Measurements from ENCODE around the gene EIF3F. TPM values are rescaled to one million over a fixed set of nuclear protein-coding genes. Genes with fewer than 3 reads are reported as not detected.

The EIF3F gene
- total RNA-seq, 2 experiments from 2014 or later: 314 to 316 TPM

GRCh38 chr11:8036986-8037385, 49.8 kb downstream of the EIF3F start:
- no peak for DNase-seq
- Mint-ChIP-seq H3K36me3 (no peaks in the 10 kb centered on the region), H3K27me3 (peaks cover 19% of the 10 kb centered on the region), H3K4me1 (peaks cover 3% of the 10 kb centered on the region), H3K9me3 (no peaks in the 10 kb centered on the region), H3K27ac (no peak overlapping the region), H3K4me3 (no peak overlapping the region)

- DNase-seq: no peak
- H3K4me3 Mint-ChIP-seq: no peak overlapping the region
- H3K4me1 Mint-ChIP-seq: no peaks in the 10 kb centered on the region
- H3K36me3 Mint-ChIP-seq: no peaks in the 10 kb centered on the region
- no peak overlapping the region for H3K27ac Mint-ChIP-seq
- peaks cover 12% of the 10 kb centered on the region for H3K27me3 Mint-ChIP-seq
- no peaks in the 10 kb centered on the region for H3K9me3 Mint-ChIP-seq
Observed at GRCh38 chr11:8038393-8038792, 51.3 kb downstream of the EIF3F start.

GRCh38 chr11:8038811-8039529, 51.8 kb downstream of the EIF3F start:
- no peak overlapping the region for H3K27ac Mint-ChIP-seq
- no peaks in the 10 kb centered on the region for H3K36me3 Mint-ChIP-seq
- peaks cover 10% of the 10 kb centered on the region for H3K27me3 Mint-ChIP-seq
- H3K9me3 Mint-ChIP-seq: no peaks in the 10 kb centered on the region
- DNase-seq: no peak
- H3K4me1 Mint-ChIP-seq: no peaks in the 10 kb centered on the region
- H3K4me3 Mint-ChIP-seq: no peak overlapping the region

- no peaks in the 10 kb centered on the region for H3K36me3 Mint-ChIP-seq
- H3K27me3 Mint-ChIP-seq: peaks cover 10% of the 10 kb centered on the region
- no peak overlapping the region for H3K4me3 Mint-ChIP-seq
Observed at GRCh38 chr11:8039530-8040260, 52.6 kb downstream of the EIF3F start.

GRCh38 chr11:8040261-8040920, 53.3 kb downstream of the EIF3F start:
- no peaks in the 10 kb centered on the region for H3K36me3 Mint-ChIP-seq
- H3K4me1 Mint-ChIP-seq: no peaks in the 10 kb centered on the region
- H3K27me3 Mint-ChIP-seq: peaks cover 16% of the 10 kb centered on the region
- no peak overlapping the region for H3K27ac Mint-ChIP-seq
- no peaks in the 10 kb centered on the region for H3K9me3 Mint-ChIP-seq
- H3K4me3 Mint-ChIP-seq: no peak overlapping the region
- no peak for DNase-seq

More at GRCh38 chr11:8039530-8040260, 52.6 kb downstream of the EIF3F start:
- Mint-ChIP-seq H3K27ac (no peak overlapping the region), H3K4me1 (no peaks in the 10 kb centered on the region), H3K9me3 (no peaks in the 10 kb centered on the region)
- no peak for DNase-seq

- no peak overlapping the region for H3K4me3 Mint-ChIP-seq
- no peak overlapping the region for H3K27ac Mint-ChIP-seq
- no peak for DNase-seq
- H3K4me1 Mint-ChIP-seq: no peaks in the 10 kb centered on the region
- H3K36me3 Mint-ChIP-seq: no peaks in the 10 kb centered on the region
- no peaks in the 10 kb centered on the region for H3K9me3 Mint-ChIP-seq
- peaks cover 16% of the 10 kb centered on the region for H3K27me3 Mint-ChIP-seq
Observed at GRCh38 chr11:8040921-8041285, 53.8 kb downstream of the EIF3F start.

- Mint-ChIP-seq H3K4me1 (no peaks in the 10 kb centered on the region), H3K36me3 (no peaks in the 10 kb centered on the region), H3K4me3 (no peak overlapping the region), H3K27ac (no peak overlapping the region), H3K9me3 (no peaks in the 10 kb centered on the region), H3K27me3 (peaks cover 16% of the 10 kb centered on the region)
- no peak for DNase-seq
Observed at GRCh38 chr11:8041576-8041975, 54.4 kb downstream of the EIF3F start.

- H3K36me3 Mint-ChIP-seq: no peaks in the 10 kb centered on the region
- peaks cover 16% of the 10 kb centered on the region for H3K27me3 Mint-ChIP-seq
- no peak for DNase-seq
- no peaks in the 10 kb centered on the region for H3K9me3 Mint-ChIP-seq
- H3K27ac Mint-ChIP-seq: no peak overlapping the region
- no peak overlapping the region for H3K4me3 Mint-ChIP-seq
- H3K4me1 Mint-ChIP-seq: no peaks in the 10 kb centered on the region
Observed at GRCh38 chr11:8043756-8044155, 56.6 kb downstream of the EIF3F start.

- no peaks in the 10 kb centered on the region for H3K36me3 Mint-ChIP-seq
- no peaks in the 10 kb centered on the region for H3K9me3 Mint-ChIP-seq
- H3K27me3 Mint-ChIP-seq: peaks cover 17% of the 10 kb centered on the region
- no peak overlapping the region for H3K27ac Mint-ChIP-seq
- H3K4me3 Mint-ChIP-seq: no peak overlapping the region
- H3K4me1 Mint-ChIP-seq: no peaks in the 10 kb centered on the region
- DNase-seq: no peak
Observed at GRCh38 chr11:8045839-8046238, 58.7 kb downstream of the EIF3F start.

GRCh38 chr11:8047382-8047781, 60.2 kb downstream of the EIF3F start:
- no peaks in the 10 kb centered on the region for H3K9me3 Mint-ChIP-seq
- DNase-seq: no peak
- H3K27ac Mint-ChIP-seq: no peak overlapping the region
- H3K4me1 Mint-ChIP-seq: no peaks in the 10 kb centered on the region
- H3K4me3 Mint-ChIP-seq: no peak overlapping the region
- peaks cover 27% of the 10 kb centered on the region for H3K27me3 Mint-ChIP-seq
- no peaks in the 10 kb centered on the region for H3K36me3 Mint-ChIP-seq

- H3K4me1 Mint-ChIP-seq: no peaks in the 10 kb centered on the region
- DNase-seq: no peak
- no peaks in the 10 kb centered on the region for H3K36me3 Mint-ChIP-seq
- H3K4me3 Mint-ChIP-seq: no peak overlapping the region
- H3K27ac Mint-ChIP-seq: no peak overlapping the region
- H3K9me3 Mint-ChIP-seq: no peaks in the 10 kb centered on the region
- peaks cover 23% of the 10 kb centered on the region for H3K27me3 Mint-ChIP-seq
Observed at GRCh38 chr11:8049084-8049483, 61.9 kb downstream of the EIF3F start.

Other genes with a start within 250 kb of the EIF3F start
- not detected for gene OR5P2, start 190.4 kb upstream of the EIF3F start, total RNA-seq
- gene OR5P3, start 156.5 kb upstream of the EIF3F start, total RNA-seq: not detected
- gene OR10A6, start 56.1 kb upstream of the EIF3F start, total RNA-seq: not detected
- gene OR10A3, start 45.6 kb upstream of the EIF3F start, total RNA-seq: not detected
- not detected for gene NLRP10, start 21.9 kb upstream of the EIF3F start, total RNA-seq
- gene TUB, start 93.9 kb downstream of the EIF3F start, total RNA-seq: under 1 TPM; 0.19 to 0.34 TPM
- 10 to 100 TPM in 1 of 2 experiments, 1 to 10 TPM in 1; 9.4 to 11.7 TPM for gene RIC3, start 181.7 kb downstream of the EIF3F start, total RNA-seq

Measured in activated naive CD8-positive, alpha-beta T cell treated with anti-CD3 and anti-CD28 coated beads for 36 hours (primary cell).